ENCODE measurements around the gene KRT37. TPM values are rescaled to one million over a fixed set of nuclear protein-coding genes. Genes with fewer than 3 reads are reported as not detected.
"Not testable (repeated sequence)": the region's sequence is repeated elsewhere in the genome, so short reads cannot be mapped to it uniquely, and the experiment has no call there.

Gene KRT37
- total RNA-seq, 1 experiment from 2014 or later, result not detected

GRCh38 chr17:41392278-41392677, 32.1 kb downstream of the KRT37 start:
- Histone ChIP-seq H3K4me3 (no peak overlapping the region), H3K9me3 (replicated peaks) (no peaks in the 10 kb centered on the region), H3K36me3 (no peaks in the 10 kb centered on the region), H3K27ac (no peak overlapping the region), H3K4me1 (replicated peaks) (peaks cover 5% of the 10 kb centered on the region; the same call in 1 of the 2 replicates), H3K27me3 (replicated peaks) (no peaks in the 10 kb centered on the region)
- no peak for DNase-seq (ENCODE audit: low read depth in 1 of 2, low spot score in 2 of 2)

GRCh38 chr17:41391535-41391934, 32.9 kb downstream of the KRT37 start:
- DNase-seq (ENCODE audit: low read depth in 1 of 2, low spot score in 2 of 2), result no peak
- no peaks in the 10 kb centered on the region for H3K9me3 ChIP-seq (replicated peaks)
- no peaks in the 10 kb centered on the region for H3K36me3 ChIP-seq
- H3K4me1 ChIP-seq (replicated peaks), result peaks cover 5% of the 10 kb centered on the region; the same call in 1 of the 2 replicates
- no peak overlapping the region for H3K4me3 ChIP-seq
- no peak overlapping the region for H3K27ac ChIP-seq
- H3K27me3 ChIP-seq (replicated peaks), result no peaks in the 10 kb centered on the region

GRCh38 chr17:41390411-41390938, 33.9 kb downstream of the KRT37 start:
- Histone ChIP-seq H3K27ac (no peak overlapping the region), H3K4me1 (replicated peaks) (peaks cover 5% of the 10 kb centered on the region; the same call in 1 of the 2 replicates), H3K4me3 (no peak overlapping the region), H3K9me3 (replicated peaks) (0 out of 2 replicates have a peak, but pooled peaks cover 2% of the 10 kb centered on the region), H3K36me3 (no peaks in the 10 kb centered on the region), H3K27me3 (replicated peaks) (no peaks in the 10 kb centered on the region)
- DNase-seq (ENCODE audit: low read depth in 1 of 2, low spot score in 2 of 2), result no peak

- no peak overlapping the region for H3K27ac ChIP-seq
- no peaks in the 10 kb centered on the region for H3K36me3 ChIP-seq
- no peak overlapping the region for H3K4me3 ChIP-seq
- peaks cover under 1% of the 10 kb centered on the region; the same call in 1 of the 2 replicates for H3K4me1 ChIP-seq (replicated peaks)
- H3K27me3 ChIP-seq (replicated peaks), result no peaks in the 10 kb centered on the region
- no peak for DNase-seq (ENCODE audit: low read depth in 1 of 2, low spot score in 2 of 2)
- H3K9me3 ChIP-seq (replicated peaks), result 0 out of 2 replicates have a peak, but pooled peaks cover 2% of the 10 kb centered on the region
These were observed 36.7 kb downstream of the KRT37 start for GRCh38 chr17:41387670-41388069.

GRCh38 chr17:41386227-41386626, 38.2 kb downstream of the KRT37 start:
- Histone ChIP-seq H3K4me1 (replicated peaks) (peaks cover 15% of the 10 kb centered on the region), H3K36me3 (no peaks in the 10 kb centered on the region), H3K9me3 (replicated peaks) (0 out of 2 replicates have a peak, but pooled peaks cover 2% of the 10 kb centered on the region), H3K4me3 (no peak overlapping the region), H3K27me3 (replicated peaks) (no peaks in the 10 kb centered on the region), H3K27ac (no peak overlapping the region)
- no peak for DNase-seq (ENCODE audit: low read depth in 1 of 2, low spot score in 2 of 2)

GRCh38 chr17:41383690-41384089, 40.7 kb downstream of the KRT37 start:
- Histone ChIP-seq H3K27me3 (replicated peaks) (no peaks in the 10 kb centered on the region), H3K27ac (no peak overlapping the region), H3K4me3 (no peak overlapping the region), H3K9me3 (replicated peaks) (0 out of 2 replicates have a peak, but pooled peaks cover 2% of the 10 kb centered on the region), H3K36me3 (no peaks in the 10 kb centered on the region), H3K4me1 (replicated peaks) (peaks cover 32% of the 10 kb centered on the region)
- DNase-seq (ENCODE audit: low read depth in 1 of 2, low spot score in 2 of 2), result no peak

- Histone ChIP-seq H3K4me3 (no peak overlapping the region), H3K4me1 (replicated peaks) (peaks cover 41% of the 10 kb centered on the region), H3K9me3 (replicated peaks) (0 out of 2 replicates have a peak, but pooled peaks cover 2% of the 10 kb centered on the region), H3K27me3 (replicated peaks) (no peaks in the 10 kb centered on the region), H3K36me3 (no peaks in the 10 kb centered on the region), H3K27ac (no peak overlapping the region)
- DNase-seq (ENCODE audit: low read depth in 1 of 2, low spot score in 2 of 2), result no peak
These were observed 42.0 kb downstream of the KRT37 start for GRCh38 chr17:41382394-41382793.

- Histone ChIP-seq H3K27ac (peak within 1 kb of the TSS; percentile 94), H3K4me1 (replicated peaks) (peaks cover 42% of the 10 kb centered on the region)
- not testable (repeated sequence) for H3K9me3 ChIP-seq (replicated peaks); DNase-seq (ENCODE audit: low read depth in 1 of 2, low spot score in 2 of 2); H3K4me3 ChIP-seq; H3K36me3 ChIP-seq; H3K27me3 ChIP-seq (replicated peaks)
These were observed 42.4 kb downstream of the KRT37 start, which contains the start of gene KRT34 for GRCh38 chr17:41381943-41382342. KRT34 (minus strand) TSS chr17:41382306; CDS start chr17:41382246, 60 bp downstream.

- Histone ChIP-seq H3K27ac (peak overlapping the region; percentile 94), H3K4me1 (replicated peaks) (peaks cover 42% of the 10 kb centered on the region)
- H3K4me3 ChIP-seq; H3K27me3 ChIP-seq (replicated peaks); H3K36me3 ChIP-seq; H3K9me3 ChIP-seq (replicated peaks): not testable (repeated sequence)
- peak; percentile 79 to 91 for DNase-seq (ENCODE audit: low read depth in 1 of 2, low spot score in 2 of 2)
These were observed 44.3 kb downstream of the KRT37 start for GRCh38 chr17:41380091-41380490.

GRCh38 chr17:41377546-41377945, 46.8 kb downstream of the KRT37 start:
- Histone ChIP-seq H3K4me1 (replicated peaks) (peaks cover 41% of the 10 kb centered on the region), H3K36me3 (no peaks in the 10 kb centered on the region), H3K27me3 (replicated peaks) (no peaks in the 10 kb centered on the region), H3K9me3 (replicated peaks) (no peaks in the 10 kb centered on the region), H3K27ac (peak overlapping the region; percentile 31), H3K4me3 (no peak overlapping the region)
- peak in 1 of 2 experiments; percentile 4 for DNase-seq (ENCODE audit: low read depth in 1 of 2, low spot score in 2 of 2)

Other genes starting within 250 kb of the KRT37 start
- gene KRTAP4-2, start 246.4 kb downstream of the KRT37 start, total RNA-seq (2014; rRNA removed; shearing (Covaris generic)), result not detected in 2 replicates
- gene KRTAP4-1, start 239.7 kb downstream of the KRT37 start, total RNA-seq (2014; rRNA removed; shearing (Covaris generic)), result not detected in 2 replicates
- not detected in 2 replicates for gene KRTAP9-1, start 234.7 kb downstream of the KRT37 start, total RNA-seq (2014; rRNA removed; shearing (Covaris generic))
- gene KRTAP9-2, start 197.9 kb downstream of the KRT37 start, total RNA-seq (2014; rRNA removed; shearing (Covaris generic)), result not detected in 2 replicates
- not detected in 2 replicates for gene KRTAP9-3, start 192.1 kb downstream of the KRT37 start, total RNA-seq (2014; rRNA removed; shearing (Covaris generic))
- not detected in 2 replicates for gene KRTAP9-8, start 186.6 kb downstream of the KRT37 start, total RNA-seq (2014; rRNA removed; shearing (Covaris generic))
- not detected in 2 replicates for gene KRTAP9-4, start 174.9 kb downstream of the KRT37 start, total RNA-seq (2014; rRNA removed; shearing (Covaris generic))
- not detected in 2 replicates for gene KRTAP9-9, start 169.2 kb downstream of the KRT37 start, total RNA-seq (2014; rRNA removed; shearing (Covaris generic))
- not detected in 2 replicates for gene KRTAP9-6, start 159.2 kb downstream of the KRT37 start, total RNA-seq (2014; rRNA removed; shearing (Covaris generic))
- gene KRTAP9-7, start 148.9 kb downstream of the KRT37 start, total RNA-seq (2014; rRNA removed; shearing (Covaris generic)), result not detected in 2 replicates
- gene KRTAP29-1, start 121.7 kb downstream of the KRT37 start, total RNA-seq (2014; rRNA removed; shearing (Covaris generic)), result not detected in 2 replicates
- not detected in 2 replicates for gene KRTAP16-1, start 115.3 kb downstream of the KRT37 start, total RNA-seq (2014; rRNA removed; shearing (Covaris generic))
- not detected in 2 replicates for gene KRTAP17-1, start 108.9 kb downstream of the KRT37 start, total RNA-seq (2014; rRNA removed; shearing (Covaris generic))
- not detected in 2 replicates for gene KRT33A, start 73.8 kb downstream of the KRT37 start, total RNA-seq (2014; rRNA removed; shearing (Covaris generic))
- gene KRT33B, start 54.8 kb downstream of the KRT37 start, total RNA-seq (2014; rRNA removed; shearing (Covaris generic)), result 0.21 and 0.72 TPM in 2 replicates
- gene KRT34, start 42.3 kb downstream of the KRT37 start, total RNA-seq (2014; rRNA removed; shearing (Covaris generic)), result 0.84 and 1.6 TPM in 2 replicates
- not detected in 2 replicates for gene KRT31, start 27.0 kb downstream of the KRT37 start, total RNA-seq (2014; rRNA removed; shearing (Covaris generic))
- gene KRT38, start 16.4 kb upstream of the KRT37 start, total RNA-seq (2014; rRNA removed; shearing (Covaris generic)), result not detected in 2 replicates
- gene KRT32, start 42.8 kb upstream of the KRT37 start, total RNA-seq (2014; rRNA removed; shearing (Covaris generic)), result not detected in 2 replicates
- gene KRT35, start 56.6 kb upstream of the KRT37 start, total RNA-seq (2014; rRNA removed; shearing (Covaris generic)), result not detected in 2 replicates
- gene KRT36, start 65.3 kb upstream of the KRT37 start, total RNA-seq (2014; rRNA removed; shearing (Covaris generic)), result not detected in 2 replicates
- not detected in 2 replicates for gene KRT13, start 81.0 kb upstream of the KRT37 start, total RNA-seq (2014; rRNA removed; shearing (Covaris generic))
- 1.6 and 3.9 TPM in 2 replicates for gene KRT15, start 94.3 kb upstream of the KRT37 start, total RNA-seq (2014; rRNA removed; shearing (Covaris generic))
- not detected in 2 replicates for gene KRT19, start 103.7 kb upstream of the KRT37 start, total RNA-seq (2014; rRNA removed; shearing (Covaris generic))
- not detected in 2 replicates for gene KRT9, start 147.5 kb upstream of the KRT37 start, total RNA-seq (2014; rRNA removed; shearing (Covaris generic))
- 0.92 TPM in 1 of 2 replicates, not detected in the other for gene KRT14, start 162.3 kb upstream of the KRT37 start, total RNA-seq (2014; rRNA removed; shearing (Covaris generic))
- 0.37 TPM in 1 of 2 replicates, not detected in the other for gene KRT16, start 188.2 kb upstream of the KRT37 start, total RNA-seq (2014; rRNA removed; shearing (Covaris generic))
- gene KRT17, start 200.0 kb upstream of the KRT37 start, total RNA-seq (2014; rRNA removed; shearing (Covaris generic)), result 3,176 and 3,345 TPM in 2 replicates

Measured in SJSA1 (cell line).